K562 (cell line): ENCODE data around the gene CATSPER1. TPM values are rescaled to one million over a fixed set of nuclear protein-coding genes. Genes with fewer than 3 reads are reported as not detected.

Experiments
- CHD1 ChIP-seq: fragments of 200-600 bp; sonication (generic); IDR thresholded peaks from one replicate; pipeline ENCODE4 v1.6.1; 2012; ENCODE audit warnings: mild to moderate bottlenecking, moderate library complexity, low read length, inconsistent platforms
- DNMT1 ChIP-seq: fragments of 450-650 bp; IDR thresholded peaks from 2 replicates; pipeline ENCODE4 v1.6.1; 2016; ENCODE audit warnings: antibody characterized with exemption, mild to moderate bottlenecking
- EWSR1 ChIP-seq: fragments of 450-650 bp; IDR thresholded peaks from 2 replicates; pipeline ENCODE4 v1.6.1; 2018; ENCODE audit warnings: borderline replicate concordance, mild to moderate bottlenecking, low read depth, moderate library complexity; ENCODE audit not compliant: partially characterized antibody
- NEUROD1 ChIP-seq: fragments of 150-350 bp; IDR thresholded peaks from 2 replicates; pipeline ENCODE4 v1.6.1; 2014; ENCODE audit warnings: borderline replicate concordance, low read length, low read depth; ENCODE audit not compliant: partially characterized antibody
- PHF21A ChIP-seq: fragments of 450-650 bp; IDR thresholded peaks from 2 replicates; pipeline ENCODE4 v1.6.1; 2017; ENCODE audit warnings: low read depth, borderline replicate concordance
- PHTF2 ChIP-seq: fragments of 250-450 bp; sonication (Bioruptor Pico); IDR thresholded peaks from 2 replicates; pipeline ENCODE4 v1.5.0; 2021; ENCODE audit warnings: mild to moderate bottlenecking
- SUPT5H ChIP-seq: fragments of 450-650 bp; IDR thresholded peaks from 2 replicates; pipeline ENCODE4 v1.6.1; 2016
- WHSC1 ChIP-seq: IDR thresholded peaks from one replicate; pipeline ENCODE4 v1.6.1; 2012; ENCODE audit warnings: low read length, control low read depth, inconsistent platforms
- YY1 ChIP-seq, 3 experiments: IDR thresholded peaks; 2 replicates each; pipeline ENCODE4 v1.6.1; 2011; ENCODE audit warnings: low read length in 2 of 3, mild to moderate bottlenecking in 2 of 3, moderate library complexity in 2 of 3, borderline replicate concordance in 1 of 3, control low read depth in 1 of 3, low read depth in 1 of 3; ENCODE audit not compliant: insufficient read depth in 3 of 3, insufficient replicate concordance in 2 of 3, control insufficient read depth in 1 of 3, insufficient read length in 1 of 3; ENCODE audit errors: extremely low read depth in 1 of 3
- ZBTB11 ChIP-seq, 3 experiments: fragments of 200-800 bp in 1 of 3; fragments of 250-450 bp in 1 of 3; fragments of 450-650 bp in 1 of 3; sonication (Bioruptor Pico) in 1 of 3; sonication (Bioruptor generic) in 1 of 3; formaldehyde crosslinking in 1 of 3; IDR thresholded peaks; 2 replicates each; pipeline versions ENCODE4 v1.6.1 to v1.8.0; 2016 to 2022; ENCODE audit warnings: mild to moderate bottlenecking in 2 of 3, missing genetic modification characterization in 2 of 3, missing compliant biosample characterization in 1 of 3, moderate library complexity in 1 of 3
- ZKSCAN1 ChIP-seq: fragments of 150-350 bp; IDR thresholded peaks from 2 replicates; pipeline ENCODE4 v1.6.1; 2016; ENCODE audit warnings: low read depth, low read length
- ZMIZ1 ChIP-seq, 2 experiments: fragments of 150-350 bp in 1 of 2; IDR thresholded peaks; 2 replicates each; pipeline ENCODE4 v1.6.1; 2012 to 2016; ENCODE audit warnings: low read depth in 2 of 2, low read length in 2 of 2, mild to moderate bottlenecking in 1 of 2, moderate library complexity in 1 of 2
- ZNF124 ChIP-seq: sonication (generic); formaldehyde crosslinking; IDR thresholded peaks from 2 replicates; pipeline ENCODE4 v1.8.1; 2022; ENCODE audit warnings: missing genetic modification reagents
- ZNF586 ChIP-seq: fragments of 450-650 bp; formaldehyde crosslinking; conservative IDR thresholded peaks from 2 replicates; pipeline ENCODE4 v1.4.0; 2020; ENCODE audit warnings: mild to moderate bottlenecking, moderate library complexity
- ZNF668 ChIP-seq: fragments of 250-450 bp; sonication (Bioruptor Pico); IDR thresholded peaks from 2 replicates; pipeline ENCODE4 v1.8.0; 2022; ENCODE audit warnings: mild to moderate bottlenecking, inconsistent platforms
- ZNF75A ChIP-seq: fragments of 450-650 bp; formaldehyde crosslinking; IDR thresholded peaks from 2 replicates; pipeline ENCODE4 v1.4.0; 2020; ENCODE audit warnings: mild to moderate bottlenecking
- polyA plus RNA-seq, 8 experiments: library from polyadenylated mRNA; depleted of rRNA in 4 of 8; stranded (reverse) in 5 of 8; unstranded in 3 of 8; fragments of >200 nt; fragmentation: Nextera tagmentation in 2 of 8; fragmentation: Illumina TruSeq in 1 of 8; extraction: Ambion mirVana in 2 of 8; extraction: Trizol in 1 of 8; gene quantifications; 2 replicates each; pipeline versions ENCODE4 v1.2.1 to v1.2.3, GENCODE V29; 2011 to 2014; ENCODE audit warnings: inconsistent platforms in 1 of 8, missing spikeins in 1 of 8
- total RNA-seq, 7 experiments: library from RNA; depleted of rRNA in 6 of 7; stranded (reverse); fragments of >200 nt in 6 of 7; fragmentation: Illumina TruSeq in 2 of 7; extraction: Trizol in 2 of 7; gene quantifications; 2 replicates each; pipeline versions ENCODE4 v1.2.1 to v1.2.3, GENCODE V29; 2011 to 2021; ENCODE audit warnings: low replicate concordance in 1 of 7
- TF ChIP-seq, protein P1 (sequence below): fragments of 250-450 bp; sonication (Bioruptor Pico); IDR thresholded peaks from 2 replicates; pipeline ENCODE4 v1.4.0; 2020; ENCODE audit warnings: mild to moderate bottlenecking
- TF ChIP-seq, protein P2 (sequence below): fragments of 250-450 bp; sonication (Bioruptor Pico); IDR thresholded peaks from 2 replicates; pipeline ENCODE4 v1.9.0; 2021; ENCODE audit warnings: mild to moderate bottlenecking

The CATSPER1 gene
- total and polyA plus RNA-seq, 9 of the 15 experiments (the other 6 are each of a cell fraction or from before 2014, with no cell fraction given), result 0.21 to 3.3 (median 0.76) TPM

GRCh38 chr11:66022401-66023185 lies 3.7 kb downstream of the CATSPER1 start (continued):
- TF ChIP-seq YY1 (IDR thresholded peaks at IDR 0.05; ENCODE audit: borderline replicate concordance in 1 of 3, control insufficient read depth in 1 of 3, extremely low read depth in 1 of 3, insufficient read depth in 3 of 3, insufficient read length in 1 of 3, insufficient replicate concordance in 2 of 3, low read depth in 1 of 3, low read length in 2 of 3), result peak in 1 of 3 experiments; percentile 62
- peak in 1 of 2 experiments; percentile 44; a peak in 1 of 4 replicates for TF ChIP-seq ZMIZ1 (IDR thresholded peaks at IDR 0.05; ENCODE audit: low read depth in 2 of 2, low read length in 2 of 2)
- peak; percentile 29; the same call in 1 of the 2 replicates for TF ChIP-seq PHF21A
- TF ChIP-seq ZNF586 (CRISPR knock-in tag), result no peak
- peak; percentile 21 for TF ChIP-seq NEUROD1
- TF ChIP-seq SUPT5H, result no peak
- no peak for TF ChIP-seq CHD1
- TF ChIP-seq ZNF124 (CRISPR knock-in tag), result no peak
- TF ChIP-seq WHSC1, result no peak
- TF ChIP-seq ZKSCAN1, result no peak
- TF ChIP-seq, protein P1, sequence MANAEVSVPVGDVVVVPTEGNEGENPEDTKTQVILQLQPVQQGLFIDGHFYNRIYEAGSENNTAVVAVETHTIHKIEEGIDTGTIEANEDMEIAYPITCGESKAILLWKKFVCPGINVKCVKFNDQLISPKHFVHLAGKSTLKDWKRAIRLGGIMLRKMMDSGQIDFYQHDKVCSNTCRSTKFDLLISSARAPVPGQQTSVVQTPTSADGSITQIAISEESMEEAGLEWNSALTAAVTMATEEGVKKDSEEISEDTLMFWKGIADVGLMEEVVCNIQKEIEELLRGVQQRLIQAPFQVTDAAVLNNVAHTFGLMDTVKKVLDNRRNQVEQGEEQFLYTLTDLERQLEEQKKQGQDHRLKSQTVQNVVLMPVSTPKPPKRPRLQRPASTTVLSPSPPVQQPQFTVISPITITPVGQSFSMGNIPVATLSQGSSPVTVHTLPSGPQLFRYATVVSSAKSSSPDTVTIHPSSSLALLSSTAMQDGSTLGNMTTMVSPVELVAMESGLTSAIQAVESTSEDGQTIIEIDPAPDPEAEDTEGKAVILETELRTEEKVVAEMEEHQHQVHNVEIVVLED, result no peak
- no peak for TF ChIP-seq DNMT1
- TF ChIP-seq, protein P2, sequence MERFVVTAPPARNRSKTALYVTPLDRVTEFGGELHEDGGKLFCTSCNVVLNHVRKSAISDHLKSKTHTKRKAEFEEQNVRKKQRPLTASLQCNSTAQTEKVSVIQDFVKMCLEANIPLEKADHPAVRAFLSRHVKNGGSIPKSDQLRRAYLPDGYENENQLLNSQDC (CRISPR knock-in tag), result no peak
- TF ChIP-seq ZBTB11 (CRISPR knock-in tag; IDR thresholded peaks at IDR 0.05), result peak in 1 of 3 experiments; percentile 77; a peak in 2 of 6 replicates
- TF ChIP-seq PHTF2 (CRISPR knock-in tag), result no peak
- TF ChIP-seq ZNF75A (CRISPR knock-in tag), result no peak
- no peak for TF ChIP-seq EWSR1
- TF ChIP-seq ZNF668, result no peak
